ENCODE results near the gene TRAPPC6A. TPM values are rescaled to one million over a fixed set of nuclear protein-coding genes. Genes with fewer than 3 reads are reported as not detected.
"Not testable (repeated sequence)": the region's sequence is repeated elsewhere in the genome, so short reads cannot be mapped to it uniquely, and the experiment has no call there.

The TRAPPC6A gene
- total RNA-seq, 1 donor from 2014 or later = 86.2 TPM

- H3K4me1 Mint-ChIP-seq (ENCODE audit: unreplicated experiment) = peaks cover 14% of the 10 kb centered on the region
- DNase-seq (ENCODE audit: low spot score) = no peak
- H3K27ac Mint-ChIP-seq (ENCODE audit: unreplicated experiment) = no peak overlapping the region
- TF ChIP-seq CTCF (IDR thresholded peaks at IDR 0.05; ENCODE audit: unreplicated experiment) = no peak
- H3K36me3 Mint-ChIP-seq (ENCODE audit: low read depth, unreplicated experiment) = peaks cover 13% of the 10 kb centered on the region
- H3K9me3 Mint-ChIP-seq (ENCODE audit: unreplicated experiment) = no peaks in the 10 kb centered on the region
- no peak overlapping the region for H3K4me3 Mint-ChIP-seq (ENCODE audit: unreplicated experiment)
- H3K27me3 Mint-ChIP-seq (ENCODE audit: unreplicated experiment) = peaks cover 4% of the 10 kb centered on the region
Observed at GRCh38 chr19:45123440-45123850, 54.6 kb downstream of the TRAPPC6A start.

GRCh38 chr19:45122832-45123231 is 55.2 kb downstream of the TRAPPC6A start:
- no peak overlapping the region for H3K27ac Mint-ChIP-seq (ENCODE audit: unreplicated experiment)
- no peak overlapping the region for H3K4me3 Mint-ChIP-seq (ENCODE audit: unreplicated experiment)
- H3K9me3 Mint-ChIP-seq (ENCODE audit: unreplicated experiment) = no peaks in the 10 kb centered on the region
- TF ChIP-seq CTCF (IDR thresholded peaks at IDR 0.05; ENCODE audit: unreplicated experiment) = no peak
- H3K4me1 Mint-ChIP-seq (ENCODE audit: unreplicated experiment) = peaks cover 14% of the 10 kb centered on the region
- no peak for DNase-seq (ENCODE audit: low spot score)
- peaks cover 13% of the 10 kb centered on the region for H3K36me3 Mint-ChIP-seq (ENCODE audit: low read depth, unreplicated experiment)
- peaks cover 4% of the 10 kb centered on the region for H3K27me3 Mint-ChIP-seq (ENCODE audit: unreplicated experiment)

GRCh38 chr19:45121827-45122345 is 56.2 kb downstream of the TRAPPC6A start:
- peaks cover 13% of the 10 kb centered on the region for H3K36me3 Mint-ChIP-seq (ENCODE audit: low read depth, unreplicated experiment)
- peaks cover 14% of the 10 kb centered on the region for H3K4me1 Mint-ChIP-seq (ENCODE audit: unreplicated experiment)
- peaks cover 6% of the 10 kb centered on the region for H3K27me3 Mint-ChIP-seq (ENCODE audit: unreplicated experiment)
- H3K4me3 Mint-ChIP-seq (ENCODE audit: unreplicated experiment) = no peak overlapping the region
- no peaks in the 10 kb centered on the region for H3K9me3 Mint-ChIP-seq (ENCODE audit: unreplicated experiment)
- peak overlapping the region; percentile 76 for H3K27ac Mint-ChIP-seq (ENCODE audit: unreplicated experiment)
- DNase-seq (ENCODE audit: low spot score) = no peak
- TF ChIP-seq CTCF (IDR thresholded peaks at IDR 0.05; ENCODE audit: unreplicated experiment) = no peak

GRCh38 chr19:45119582-45119981 is 58.5 kb downstream of the TRAPPC6A start:
- Mint-ChIP-seq H3K27ac (ENCODE audit: unreplicated experiment) (no peak overlapping the region), H3K27me3 (ENCODE audit: unreplicated experiment) (peaks cover 12% of the 10 kb centered on the region), H3K4me3 (ENCODE audit: unreplicated experiment) (no peak overlapping the region), H3K9me3 (ENCODE audit: unreplicated experiment) (no peaks in the 10 kb centered on the region), H3K4me1 (ENCODE audit: unreplicated experiment) (peaks cover 16% of the 10 kb centered on the region), H3K36me3 (ENCODE audit: low read depth, unreplicated experiment) (peaks cover 13% of the 10 kb centered on the region)
- TF ChIP-seq CTCF (IDR thresholded peaks at IDR 0.05; ENCODE audit: unreplicated experiment) = no peak
- no peak for DNase-seq (ENCODE audit: low spot score)

- not testable (repeated sequence) for H3K9me3 Mint-ChIP-seq (ENCODE audit: unreplicated experiment); DNase-seq (ENCODE audit: low spot score); H3K27ac Mint-ChIP-seq (ENCODE audit: unreplicated experiment); H3K4me3 Mint-ChIP-seq (ENCODE audit: unreplicated experiment)
- Mint-ChIP-seq H3K4me1 (ENCODE audit: unreplicated experiment) (peaks cover 16% of the 10 kb centered on the region), H3K27me3 (ENCODE audit: unreplicated experiment) (peaks cover 10% of the 10 kb centered on the region), H3K36me3 (ENCODE audit: low read depth, unreplicated experiment) (peaks cover 11% of the 10 kb centered on the region)
Observed at GRCh38 chr19:45118591-45119355, 59.3 kb downstream of the TRAPPC6A start.
